Ishikawa (cell line): Measurements from ENCODE around the gene ST7.

ENCODE experiments used
- CEBPB ChIP-seq: IDR thresholded peaks from 2 replicates; pipeline ENCODE4 v1.6.1; 2012
- RAD21 ChIP-seq: IDR thresholded peaks from 2 replicates; pipeline ENCODE4 v1.6.1; 2012; ENCODE audit warnings: low read depth
- REST ChIP-seq: IDR thresholded peaks from 2 replicates; pipeline ENCODE4 v1.6.1; 2012; ENCODE audit warnings: low read depth, mild to moderate bottlenecking
- TAF1 ChIP-seq: IDR thresholded peaks from 2 replicates; pipeline ENCODE4 v1.6.1; 2012; ENCODE audit warnings: low read depth, mild to moderate bottlenecking
- TF ChIP-seq, protein P1 (sequence below): IDR thresholded peaks from 2 replicates; pipeline ENCODE4 v1.6.1; 2012

- no peak for TF ChIP-seq REST
- TF ChIP-seq, protein P1, sequence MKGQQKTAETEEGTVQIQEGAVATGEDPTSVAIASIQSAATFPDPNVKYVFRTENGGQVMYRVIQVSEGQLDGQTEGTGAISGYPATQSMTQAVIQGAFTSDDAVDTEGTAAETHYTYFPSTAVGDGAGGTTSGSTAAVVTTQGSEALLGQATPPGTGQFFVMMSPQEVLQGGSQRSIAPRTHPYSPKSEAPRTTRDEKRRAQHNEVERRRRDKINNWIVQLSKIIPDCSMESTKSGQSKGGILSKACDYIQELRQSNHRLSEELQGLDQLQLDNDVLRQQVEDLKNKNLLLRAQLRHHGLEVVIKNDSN: no peak
- TF ChIP-seq CEBPB: no peak
- TF ChIP-seq TAF1: no peak
- TF ChIP-seq RAD21: no peak
Observed at GRCh38 chr7:117148971-117149370, 195.7 kb downstream of the ST7 start.
